Measurements from ENCODE around the gene AMN. TPM values are rescaled to one million over a fixed set of nuclear protein-coding genes. Genes with fewer than 3 reads are reported as not detected.

AMN gene
- total and polyA plus RNA-seq, 2 donors (not counting 1 experiment from before 2014, with no cell fraction given) = 11.5 to 15.0 TPM

- H3K27me3 Mint-ChIP-seq = no peaks in the 10 kb centered on the region
Observed at GRCh38 chr14:102932484-102933248, 10.2 kb downstream of the AMN start.

More at GRCh38 chr14:102932484-102933248, 10.2 kb downstream of the AMN start:
- H3K9ac ChIP-seq (ENCODE audit: low read length) = no peak overlapping the region
- H3K9me3 Mint-ChIP-seq (ENCODE audit: insufficient read depth) = no peaks in the 10 kb centered on the region
- H3K4me2 ChIP-seq (replicated peaks; ENCODE audit: low read depth, low read length, poor library complexity, severe bottlenecking) = no peak overlapping the region
- DNase-seq = no peak
- ChIA-PET CTCF (no interaction called here), POLR2A (no interaction called here)
- 97% methylated on average over 15 of the region's 26 CpGs for WGBS (ENCODE audit: insufficient coverage)
- peaks cover 0 to 15% (median 0%) of the 10 kb centered on the region in 3 donors for H3K9me3 ChIP-seq (ENCODE audit: control extremely low read depth in 1 of 3, control insufficient read depth in 2 of 3, insufficient read depth in 1 of 3, low read length in 2 of 3)
- H3K4me3 Mint-ChIP-seq = no peak overlapping the region
- H4K20me1 ChIP-seq (ENCODE audit: control insufficient read depth, insufficient read depth, low read length, poor library complexity, severe bottlenecking) = peaks cover 19% of the 10 kb centered on the region
- H3K4me3 ChIP-seq (ENCODE audit: control extremely low read depth in 1 of 5, extremely low read depth in 1 of 5, insufficient read depth in 1 of 5, low read depth in 2 of 5, low read length in 4 of 5) = no peak overlapping the region
- TF ChIP-seq CTCF (IDR thresholded peaks at IDR 0.05) (no peak), EZH2 (IDR thresholded peaks at IDR 0.05; ENCODE audit: borderline replicate concordance, insufficient read depth, low read depth, low read length, poor library complexity, severe bottlenecking) (no peak)
- peaks cover 0 to 29% (median 6%) of the 10 kb centered on the region in 4 experiments for H3K27me3 ChIP-seq (replicated peaks in 1 of 4; ENCODE audit: control extremely low read depth in 1 of 4, control insufficient read depth in 3 of 4, insufficient read depth in 4 of 4, low read length in 3 of 4)
- no peak overlapping the region for H3K27ac Mint-ChIP-seq
- no peaks in the 10 kb centered on the region for H3K36me3 ChIP-seq (replicated peaks in 1 of 2; ENCODE audit: control extremely low read depth in 1 of 2, control insufficient read depth in 1 of 2, extremely low read depth in 1 of 2, insufficient read depth in 2 of 2, low read length in 1 of 2)
- H3K4me1 ChIP-seq (ENCODE audit: control insufficient read depth in 2 of 2, insufficient read depth in 2 of 2, low read length in 2 of 2) = peaks cover 25 to 31% of the 10 kb centered on the region in 2 donors
- H3K27ac ChIP-seq (ENCODE audit: low read length in 2 of 2) = no peak overlapping the region
- peaks cover 27% of the 10 kb centered on the region for H3K4me1 Mint-ChIP-seq
- intact Hi-C loops (cut with micrococcal nuclease) = no loop called here
- no peak for ATAC-seq (ENCODE audit: low read depth)
- H2AFZ ChIP-seq (ENCODE audit: insufficient read depth, low read depth, low read length, poor library complexity, severe bottlenecking) = no peak overlapping the region
- no peaks in the 10 kb centered on the region for H3K79me2 ChIP-seq (ENCODE audit: control insufficient read depth, insufficient read depth, low read length)
